ENCODE measurements around the gene C12orf76. TPM values are rescaled to one million over a fixed set of nuclear protein-coding genes. Genes with fewer than 3 reads are reported as not detected.
A peak's percentile ranks its signal among the peaks of the same experiment; 100 is the strongest.
"Not testable (repeated sequence)": the region's sequence is repeated elsewhere in the genome, so short reads cannot be mapped to it uniquely, and the experiment has no call there.

The C12orf76 gene
- polyA plus RNA-seq, 1 donor from 2014 or later: 227 TPM

DNA sequence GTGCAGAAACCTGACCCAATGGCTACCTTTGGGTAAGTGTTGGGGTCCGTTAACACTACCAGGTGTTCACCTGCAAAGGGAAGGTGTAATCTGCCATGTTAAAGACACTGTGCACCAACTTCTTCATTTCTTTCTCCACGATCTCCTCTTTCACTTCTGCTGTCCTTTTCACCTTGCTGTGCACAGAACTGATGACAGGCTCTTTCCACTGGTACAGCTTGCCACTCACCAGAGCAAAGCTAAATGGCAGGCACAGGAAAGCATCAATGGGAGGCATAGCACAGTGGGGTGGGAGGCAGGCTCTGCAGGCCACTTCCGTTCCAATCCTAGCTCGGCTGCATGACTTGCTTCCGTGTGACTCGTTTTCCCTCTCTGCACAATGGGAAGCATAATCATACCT lies 2.6 kb upstream of the C12orf76 start:
- Histone ChIP-seq H4K20me1 (ENCODE audit: insufficient read depth) (no peaks in the 10 kb centered on the region), H3F3A (ENCODE audit: insufficient read depth, low read length, poor library complexity, severe bottlenecking) (no peaks in the 10 kb centered on the region), H3K36me3 (ENCODE audit: insufficient read depth, low read length) (no peaks in the 10 kb centered on the region), H3K4me2 (ENCODE audit: low read length) (no peak overlapping the region), H3K9ac (ENCODE audit: low read length) (no peak overlapping the region), H3K79me2 (replicated peaks; ENCODE audit: insufficient read depth, low read length) (peaks cover 20% of the 10 kb centered on the region), H3K27me3 (ENCODE audit: insufficient read depth, low read depth, low read length) (no peaks in the 10 kb centered on the region), H2AFZ (ENCODE audit: low read depth, low read length) (no peak overlapping the region), H3K9me3 (ENCODE audit: low read length) (no peaks in the 10 kb centered on the region), H3K4me3 (ENCODE audit: low read length) (no peak overlapping the region), H3K27ac (ENCODE audit: low read length) (no peak overlapping the region), H3K9me2 (ENCODE audit: insufficient read depth, low read length) (no peaks in the 10 kb centered on the region)
- TF ChIP-seq MXI1 (conservative IDR thresholded peaks at IDR 0.05; ENCODE audit: poor library complexity, severe bottlenecking): no peak
- no peak for TF ChIP-seq POLR2AphosphoS5 (IDR thresholded peaks at IDR 0.05)
- no peak for TF ChIP-seq EP300 (conservative IDR thresholded peaks at IDR 0.05; ENCODE audit: poor library complexity, severe bottlenecking)
- TF ChIP-seq RAD21 (conservative IDR thresholded peaks at IDR 0.05): no peak
- TF ChIP-seq, protein P1, sequence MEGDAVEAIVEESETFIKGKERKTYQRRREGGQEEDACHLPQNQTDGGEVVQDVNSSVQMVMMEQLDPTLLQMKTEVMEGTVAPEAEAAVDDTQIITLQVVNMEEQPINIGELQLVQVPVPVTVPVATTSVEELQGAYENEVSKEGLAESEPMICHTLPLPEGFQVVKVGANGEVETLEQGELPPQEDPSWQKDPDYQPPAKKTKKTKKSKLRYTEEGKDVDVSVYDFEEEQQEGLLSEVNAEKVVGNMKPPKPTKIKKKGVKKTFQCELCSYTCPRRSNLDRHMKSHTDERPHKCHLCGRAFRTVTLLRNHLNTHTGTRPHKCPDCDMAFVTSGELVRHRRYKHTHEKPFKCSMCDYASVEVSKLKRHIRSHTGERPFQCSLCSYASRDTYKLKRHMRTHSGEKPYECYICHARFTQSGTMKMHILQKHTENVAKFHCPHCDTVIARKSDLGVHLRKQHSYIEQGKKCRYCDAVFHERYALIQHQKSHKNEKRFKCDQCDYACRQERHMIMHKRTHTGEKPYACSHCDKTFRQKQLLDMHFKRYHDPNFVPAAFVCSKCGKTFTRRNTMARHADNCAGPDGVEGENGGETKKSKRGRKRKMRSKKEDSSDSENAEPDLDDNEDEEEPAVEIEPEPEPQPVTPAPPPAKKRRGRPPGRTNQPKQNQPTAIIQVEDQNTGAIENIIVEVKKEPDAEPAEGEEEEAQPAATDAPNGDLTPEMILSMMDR (IDR thresholded peaks at IDR 0.05; ENCODE audit: poor library complexity, severe bottlenecking): no peak
- TF ChIP-seq SMC3 (conservative IDR thresholded peaks at IDR 0.05; ENCODE audit: poor library complexity): no peak
- TF ChIP-seq, protein P2, sequence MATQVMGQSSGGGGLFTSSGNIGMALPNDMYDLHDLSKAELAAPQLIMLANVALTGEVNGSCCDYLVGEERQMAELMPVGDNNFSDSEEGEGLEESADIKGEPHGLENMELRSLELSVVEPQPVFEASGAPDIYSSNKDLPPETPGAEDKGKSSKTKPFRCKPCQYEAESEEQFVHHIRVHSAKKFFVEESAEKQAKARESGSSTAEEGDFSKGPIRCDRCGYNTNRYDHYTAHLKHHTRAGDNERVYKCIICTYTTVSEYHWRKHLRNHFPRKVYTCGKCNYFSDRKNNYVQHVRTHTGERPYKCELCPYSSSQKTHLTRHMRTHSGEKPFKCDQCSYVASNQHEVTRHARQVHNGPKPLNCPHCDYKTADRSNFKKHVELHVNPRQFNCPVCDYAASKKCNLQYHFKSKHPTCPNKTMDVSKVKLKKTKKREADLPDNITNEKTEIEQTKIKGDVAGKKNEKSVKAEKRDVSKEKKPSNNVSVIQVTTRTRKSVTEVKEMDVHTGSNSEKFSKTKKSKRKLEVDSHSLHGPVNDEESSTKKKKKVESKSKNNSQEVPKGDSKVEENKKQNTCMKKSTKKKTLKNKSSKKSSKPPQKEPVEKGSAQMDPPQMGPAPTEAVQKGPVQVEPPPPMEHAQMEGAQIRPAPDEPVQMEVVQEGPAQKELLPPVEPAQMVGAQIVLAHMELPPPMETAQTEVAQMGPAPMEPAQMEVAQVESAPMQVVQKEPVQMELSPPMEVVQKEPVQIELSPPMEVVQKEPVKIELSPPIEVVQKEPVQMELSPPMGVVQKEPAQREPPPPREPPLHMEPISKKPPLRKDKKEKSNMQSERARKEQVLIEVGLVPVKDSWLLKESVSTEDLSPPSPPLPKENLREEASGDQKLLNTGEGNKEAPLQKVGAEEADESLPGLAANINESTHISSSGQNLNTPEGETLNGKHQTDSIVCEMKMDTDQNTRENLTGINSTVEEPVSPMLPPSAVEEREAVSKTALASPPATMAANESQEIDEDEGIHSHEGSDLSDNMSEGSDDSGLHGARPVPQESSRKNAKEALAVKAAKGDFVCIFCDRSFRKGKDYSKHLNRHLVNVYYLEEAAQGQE (IDR thresholded peaks at IDR 0.05; ENCODE audit: borderline replicate concordance): no peak

DNA sequence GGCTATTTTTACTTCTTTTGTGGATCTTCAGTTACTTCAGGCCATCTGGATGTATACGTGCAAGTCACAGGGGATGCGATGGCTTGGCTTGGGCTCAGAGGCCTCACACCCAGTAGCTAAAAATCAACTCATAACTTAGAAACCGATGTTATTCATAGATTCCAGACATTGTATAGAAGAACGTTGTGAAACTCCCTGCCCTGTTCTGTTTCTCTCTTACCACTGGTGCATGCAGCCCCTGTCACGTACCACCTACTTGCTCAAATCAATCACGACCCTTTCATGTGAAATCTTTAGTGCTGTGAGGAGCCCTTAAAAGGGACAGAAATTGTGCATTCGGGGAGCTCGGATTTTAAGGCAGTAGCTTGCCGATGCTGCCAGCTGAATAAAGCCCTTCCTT lies 1.3 kb upstream of the C12orf76 start:
- not testable (repeated sequence) for H3K4me2 ChIP-seq (ENCODE audit: low read length); H3K36me3 ChIP-seq (ENCODE audit: insufficient read depth, low read length); H3F3A ChIP-seq (ENCODE audit: insufficient read depth, low read length, poor library complexity, severe bottlenecking); H3K27ac ChIP-seq (ENCODE audit: low read length); H4K20me1 ChIP-seq (ENCODE audit: insufficient read depth); H2AFZ ChIP-seq (ENCODE audit: low read depth, low read length); H3K9me2 ChIP-seq (ENCODE audit: insufficient read depth, low read length); H3K27me3 ChIP-seq (ENCODE audit: insufficient read depth, low read depth, low read length); H3K9me3 ChIP-seq (ENCODE audit: low read length); H3K4me3 ChIP-seq (ENCODE audit: low read length); H3K9ac ChIP-seq (ENCODE audit: low read length)
- peaks cover 20% of the 10 kb centered on the region for H3K79me2 ChIP-seq (replicated peaks; ENCODE audit: insufficient read depth, low read length)

DNA sequence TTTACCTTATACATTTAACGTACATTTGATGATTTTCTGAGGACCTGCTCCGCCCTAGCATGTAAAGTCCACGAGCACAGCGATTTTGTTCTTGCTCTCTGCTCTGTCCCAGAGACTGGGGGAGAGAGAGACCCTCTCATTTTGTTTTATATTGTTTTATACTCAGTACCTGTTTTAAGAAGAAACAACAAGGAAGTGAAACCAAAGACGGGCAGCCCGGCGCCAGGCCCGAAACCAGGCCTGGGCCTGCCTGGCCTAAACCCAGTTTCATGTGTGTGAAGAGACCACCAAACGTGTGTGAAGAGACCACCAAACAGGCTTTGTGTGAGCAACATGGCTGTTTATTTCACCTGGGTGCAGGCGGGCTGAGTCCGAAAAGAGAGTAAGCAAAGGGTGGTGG lies 712 bp upstream of the C12orf76 start:
- Histone ChIP-seq H2AFZ (ENCODE audit: low read depth, low read length) (peak overlapping the region; percentile 96), H3K4me3 (ENCODE audit: low read length) (peak overlapping the region; percentile 94), H3K9ac (ENCODE audit: low read length) (peak overlapping the region; percentile 94), H3K79me2 (replicated peaks; ENCODE audit: insufficient read depth, low read length) (peaks cover 20% of the 10 kb centered on the region), H3K4me2 (ENCODE audit: low read length) (peak overlapping the region; percentile 33), H3K27ac (ENCODE audit: low read length) (peak overlapping the region; percentile 86)
- H3K9me3 ChIP-seq (ENCODE audit: low read length); H4K20me1 ChIP-seq (ENCODE audit: insufficient read depth); H3K9me2 ChIP-seq (ENCODE audit: insufficient read depth, low read length); H3K27me3 ChIP-seq (ENCODE audit: insufficient read depth, low read depth, low read length); H3F3A ChIP-seq (ENCODE audit: insufficient read depth, low read length, poor library complexity, severe bottlenecking); H3K36me3 ChIP-seq (ENCODE audit: insufficient read depth, low read length): not testable (repeated sequence)

Measured in neural cell (in vitro differentiated cells).